Stomach (tissue), 4 donors: Measurements from ENCODE around the gene TTC39C.

ENCODE experiments used
- CTCF ChIP-seq, 7 experiments: fragments of 450-650 bp in 4 of 7; fragments of 200-600 bp in 3 of 7; sonication (generic) in 3 of 7; IDR thresholded peaks; one replicate each; pipeline ENCODE4 v1.5.1; 2016 to 2019; ENCODE audit warnings: antibody characterized with exemption in 7 of 7, control low read depth in 2 of 7, mild to moderate bottlenecking in 1 of 7
- POLR2AphosphoS5 ChIP-seq, 3 donors: sonication (generic); formaldehyde crosslinking; IDR thresholded peaks; one replicate each; pipeline ENCODE4 v1.6.1; 2016; ENCODE audit warnings: antibody characterized with exemption in 3 of 3

- no peak for TF ChIP-seq CTCF (IDR thresholded peaks at IDR 0.05)
- TF ChIP-seq POLR2AphosphoS5 (IDR thresholded peaks at IDR 0.05): no peak
These were observed 56.5 kb downstream of the TTC39C start for GRCh38 chr18:24071029-24071428.
